Measurements from ENCODE around the gene NGB.
"Not testable (repeated sequence)": the region's sequence is repeated elsewhere in the genome, so short reads cannot be mapped to it uniquely, and the experiment has no call there.

Gene NGB

GRCh38 chr14:77271113-77271710 is at the start of gene NGB:
Gene NGB, minus strand, starts transcription at chr14:77271206. Its CDS starts 269 bp downstream, at chr14:77270937.
- DNase-seq (ENCODE audit: extremely low read depth, insufficient read length) = no peak
- H3K27me3 ChIP-seq (replicated peaks; ENCODE audit: control insufficient read depth, insufficient read depth, low read length) = no peaks in the 10 kb centered on the region; the same call in 1 of the 2 replicates
- H3K36me3 ChIP-seq (ENCODE audit: control insufficient read depth, insufficient read depth, low read length) = no peaks in the 10 kb centered on the region
- no peak for TF ChIP-seq CTCF (IDR thresholded peaks at IDR 0.05; ENCODE audit: insufficient read depth, low read length, poor library complexity, severe bottlenecking)
- no peak within 1 kb of the TSS for H3K4me3 ChIP-seq (replicated peaks; ENCODE audit: low read depth, low read length)

GRCh38 chr14:77320238-77320935 is 49.4 kb upstream of the NGB start, which contains the start of gene POMT2:
Gene POMT2, minus strand, starts transcription at chr14:77320883. Its CDS starts 202 bp downstream, at chr14:77320681.
- H3K4me3 ChIP-seq (replicated peaks; ENCODE audit: low read depth, low read length) = peak within 1 kb of the TSS; percentile 89
- no peaks in the 10 kb centered on the region; the same call in 1 of the 2 replicates for H3K36me3 ChIP-seq (ENCODE audit: control insufficient read depth, insufficient read depth, low read length)
- no peaks in the 10 kb centered on the region for H3K27me3 ChIP-seq (replicated peaks; ENCODE audit: control insufficient read depth, insufficient read depth, low read length)
- DNase-seq (ENCODE audit: extremely low read depth, insufficient read length) = peak; percentile 94
- no peak for TF ChIP-seq CTCF (IDR thresholded peaks at IDR 0.05; ENCODE audit: insufficient read depth, low read length, poor library complexity, severe bottlenecking)

- Histone ChIP-seq H3K36me3 (ENCODE audit: control insufficient read depth, insufficient read depth, low read length) (no peaks in the 10 kb centered on the region; the same call in 1 of the 2 replicates), H3K4me3 (replicated peaks; ENCODE audit: low read depth, low read length) (no peak overlapping the region), H3K27me3 (replicated peaks; ENCODE audit: control insufficient read depth, insufficient read depth, low read length) (no peaks in the 10 kb centered on the region)
- DNase-seq (ENCODE audit: extremely low read depth, insufficient read length) = no peak
- TF ChIP-seq CTCF (IDR thresholded peaks at IDR 0.05; ENCODE audit: insufficient read depth, low read length, poor library complexity, severe bottlenecking) = no peak
Measured at GRCh38 chr14:77319422-77319821, 48.4 kb upstream of the NGB start.

- DNase-seq (ENCODE audit: extremely low read depth, insufficient read length); H3K4me3 ChIP-seq (replicated peaks; ENCODE audit: low read depth, low read length); H3K27me3 ChIP-seq (replicated peaks; ENCODE audit: control insufficient read depth, insufficient read depth, low read length); H3K36me3 ChIP-seq (ENCODE audit: control insufficient read depth, insufficient read depth, low read length): not testable (repeated sequence)
Measured at GRCh38 chr14:77318756-77319155, 47.8 kb upstream of the NGB start.

- DNase-seq (ENCODE audit: extremely low read depth, insufficient read length) = no peak
- no peaks in the 10 kb centered on the region for H3K36me3 ChIP-seq (ENCODE audit: control insufficient read depth, insufficient read depth, low read length)
- TF ChIP-seq CTCF (IDR thresholded peaks at IDR 0.05; ENCODE audit: insufficient read depth, low read length, poor library complexity, severe bottlenecking) = no peak
- H3K4me3 ChIP-seq (replicated peaks; ENCODE audit: low read depth, low read length) = no peak overlapping the region
- no peaks in the 10 kb centered on the region for H3K27me3 ChIP-seq (replicated peaks; ENCODE audit: control insufficient read depth, insufficient read depth, low read length)
Measured at GRCh38 chr14:77318006-77318553, 47.1 kb upstream of the NGB start.

GRCh38 chr14:77316872-77317301 is 45.9 kb upstream of the NGB start:
- TF ChIP-seq CTCF (IDR thresholded peaks at IDR 0.05; ENCODE audit: insufficient read depth, low read length, poor library complexity, severe bottlenecking) = no peak
- no peak overlapping the region for H3K4me3 ChIP-seq (replicated peaks; ENCODE audit: low read depth, low read length)
- no peak for DNase-seq (ENCODE audit: extremely low read depth, insufficient read length)
- no peaks in the 10 kb centered on the region for H3K27me3 ChIP-seq (replicated peaks; ENCODE audit: control insufficient read depth, insufficient read depth, low read length)
- no peaks in the 10 kb centered on the region for H3K36me3 ChIP-seq (ENCODE audit: control insufficient read depth, insufficient read depth, low read length)

Data from GM06990 (cell line).